HEK293 (cell line): ENCODE data around the gene MAPKAP1.

Source experiments
- CTCF ChIP-seq: fragments of 450-650 bp; formaldehyde crosslinking; IDR thresholded peaks from 2 replicates; pipeline ENCODE4 v1.5.1; 2016; ENCODE audit warnings: missing biosample characterization, missing genetic modification characterization
- SP2 ChIP-seq: fragments of 450-650 bp; formaldehyde crosslinking; IDR thresholded peaks from 2 replicates; pipeline ENCODE4 v1.5.1; 2016; ENCODE audit warnings: missing biosample characterization, missing genetic modification characterization
- ZNF146 ChIP-seq: fragments of 450-650 bp; formaldehyde crosslinking; IDR thresholded peaks from 2 replicates; pipeline ENCODE4 v1.5.1; 2016; ENCODE audit warnings: missing biosample characterization, missing genetic modification characterization
- ZNF175 ChIP-seq: fragments of 450-650 bp; formaldehyde crosslinking; IDR thresholded peaks from 2 replicates; pipeline ENCODE4 v1.5.1; 2016; ENCODE audit warnings: missing biosample characterization, missing genetic modification characterization
- ZNF274 ChIP-seq, 2 experiments: fragments of 200-500 bp in 1 of 2; fragments of 450-650 bp in 1 of 2; sonication (Bioruptor generic) in 1 of 2; formaldehyde crosslinking in 1 of 2; IDR thresholded peaks; 2 replicates each; pipeline versions ENCODE4 v1.5.1 to v1.6.1; 2014 to 2016; ENCODE audit warnings: borderline replicate concordance in 1 of 2, inconsistent platforms in 1 of 2, low read length in 1 of 2, missing biosample characterization in 1 of 2, missing genetic modification characterization in 1 of 2
- ZNF416 ChIP-seq: fragments of 450-650 bp; formaldehyde crosslinking; IDR thresholded peaks from 2 replicates; pipeline ENCODE4 v1.5.1; 2016; ENCODE audit warnings: missing biosample characterization, missing genetic modification characterization
- ZNF560 ChIP-seq: fragments of 450-650 bp; formaldehyde crosslinking; IDR thresholded peaks from 2 replicates; pipeline ENCODE4 v1.5.1; 2017; ENCODE audit warnings: missing biosample characterization, missing genetic modification characterization, borderline replicate concordance
- ZNF571 ChIP-seq: fragments of 450-650 bp; formaldehyde crosslinking; IDR thresholded peaks from 2 replicates; pipeline ENCODE4 v1.5.0; 2017; ENCODE audit warnings: missing biosample characterization, missing genetic modification characterization
- ZNF704 ChIP-seq: fragments of 450-650 bp; formaldehyde crosslinking; IDR thresholded peaks from 2 replicates; pipeline ENCODE4 v1.5.1; 2016; ENCODE audit warnings: missing biosample characterization, missing genetic modification characterization
- ZSCAN23 ChIP-seq: fragments of 450-650 bp; formaldehyde crosslinking; IDR thresholded peaks from 2 replicates; pipeline ENCODE4 v1.5.1; 2016; ENCODE audit warnings: missing biosample characterization, missing genetic modification characterization
- TF ChIP-seq, protein P1 (sequence below): fragments of 450-650 bp; formaldehyde crosslinking; IDR thresholded peaks from 2 replicates; pipeline ENCODE4 v1.5.1; 2016; ENCODE audit warnings: missing biosample characterization, missing genetic modification characterization, low read depth
- TF ChIP-seq, protein P2 (sequence below): fragments of 450-650 bp; formaldehyde crosslinking; IDR thresholded peaks from 2 replicates; pipeline ENCODE4 v1.5.1; 2016; ENCODE audit warnings: missing biosample characterization, missing genetic modification characterization

DNA sequence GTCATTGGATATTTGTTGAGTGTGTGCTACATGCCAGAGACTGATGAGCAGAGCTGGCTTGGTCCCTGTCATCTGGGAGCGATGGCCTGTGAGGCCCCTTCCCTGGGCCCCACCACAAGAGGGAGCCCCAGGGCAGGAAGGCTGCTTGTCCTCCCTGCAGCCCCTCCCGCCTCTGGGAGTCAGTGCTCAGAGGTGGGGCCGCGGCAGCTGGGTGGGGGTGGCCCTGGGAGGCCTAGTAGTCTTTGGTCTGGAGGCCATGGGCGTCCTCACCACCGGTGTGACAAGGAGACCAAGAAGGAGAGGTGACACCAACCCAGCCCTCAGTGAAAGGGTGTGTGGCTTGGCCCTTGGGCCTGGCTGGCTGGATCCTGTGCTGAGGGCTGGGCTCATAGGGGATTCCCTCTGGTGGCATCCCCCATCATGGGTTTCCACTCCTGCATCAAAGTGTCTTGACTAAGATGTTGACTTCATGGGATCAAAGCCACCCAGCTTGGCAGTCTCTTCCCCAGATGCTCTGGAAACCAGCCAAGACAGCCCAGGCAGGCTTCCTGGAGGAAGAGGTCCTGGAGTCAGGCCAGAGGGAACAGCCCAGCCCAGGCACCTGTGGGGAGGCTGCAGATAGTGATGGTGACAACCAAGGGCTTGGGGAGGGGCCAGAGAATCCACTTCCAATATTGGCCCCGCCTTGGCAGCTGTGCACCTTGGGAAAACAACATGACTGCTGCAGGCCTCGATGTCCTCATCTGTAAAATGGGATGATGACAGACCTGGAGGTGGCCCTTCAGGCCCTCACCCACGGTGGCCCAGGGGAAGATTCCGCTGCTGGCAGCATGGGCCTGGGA is 278.7 kb downstream of the MAPKAP1 start:
- no peak for TF ChIP-seq ZNF274 (IDR thresholded peaks at IDR 0.05; ENCODE audit: low read length)
- no peak for TF ChIP-seq ZNF274 (tag by site-specific recombination; IDR thresholded peaks at IDR 0.05; ENCODE audit: borderline replicate concordance)
- TF ChIP-seq ZNF175 (tag by site-specific recombination) = no peak
- TF ChIP-seq, protein P1, sequence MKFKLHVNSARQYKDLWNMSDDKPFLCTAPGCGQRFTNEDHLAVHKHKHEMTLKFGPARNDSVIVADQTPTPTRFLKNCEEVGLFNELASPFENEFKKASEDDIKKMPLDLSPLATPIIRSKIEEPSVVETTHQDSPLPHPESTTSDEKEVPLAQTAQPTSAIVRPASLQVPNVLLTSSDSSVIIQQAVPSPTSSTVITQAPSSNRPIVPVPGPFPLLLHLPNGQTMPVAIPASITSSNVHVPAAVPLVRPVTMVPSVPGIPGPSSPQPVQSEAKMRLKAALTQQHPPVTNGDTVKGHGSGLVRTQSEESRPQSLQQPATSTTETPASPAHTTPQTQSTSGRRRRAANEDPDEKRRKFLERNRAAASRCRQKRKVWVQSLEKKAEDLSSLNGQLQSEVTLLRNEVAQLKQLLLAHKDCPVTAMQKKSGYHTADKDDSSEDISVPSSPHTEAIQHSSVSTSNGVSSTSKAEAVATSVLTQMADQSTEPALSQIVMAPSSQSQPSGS = no peak
- TF ChIP-seq CTCF (tag by site-specific recombination) = peak; percentile 49
- TF ChIP-seq ZNF571 (tag by site-specific recombination) = no peak
- no peak for TF ChIP-seq ZNF560 (tag by site-specific recombination)
- TF ChIP-seq ZSCAN23 (tag by site-specific recombination) = no peak
- no peak for TF ChIP-seq ZNF704 (tag by site-specific recombination)
- no peak for TF ChIP-seq ZNF416 (tag by site-specific recombination)
- no peak for TF ChIP-seq ZNF146 (tag by site-specific recombination)
- no peak for TF ChIP-seq SP2 (tag by site-specific recombination)
- TF ChIP-seq, protein P2, sequence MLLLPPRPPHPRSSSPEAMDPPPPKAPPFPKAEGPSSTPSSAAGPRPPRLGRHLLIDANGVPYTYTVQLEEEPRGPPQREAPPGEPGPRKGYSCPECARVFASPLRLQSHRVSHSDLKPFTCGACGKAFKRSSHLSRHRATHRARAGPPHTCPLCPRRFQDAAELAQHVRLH (tag by site-specific recombination) = no peak
